ENCODE data around the gene ABHD17C.
"Not testable (repeated sequence)": the region's sequence is repeated elsewhere in the genome, so short reads cannot be mapped to it uniquely, and the experiment has no call there.

Gene ABHD17C

DNA sequence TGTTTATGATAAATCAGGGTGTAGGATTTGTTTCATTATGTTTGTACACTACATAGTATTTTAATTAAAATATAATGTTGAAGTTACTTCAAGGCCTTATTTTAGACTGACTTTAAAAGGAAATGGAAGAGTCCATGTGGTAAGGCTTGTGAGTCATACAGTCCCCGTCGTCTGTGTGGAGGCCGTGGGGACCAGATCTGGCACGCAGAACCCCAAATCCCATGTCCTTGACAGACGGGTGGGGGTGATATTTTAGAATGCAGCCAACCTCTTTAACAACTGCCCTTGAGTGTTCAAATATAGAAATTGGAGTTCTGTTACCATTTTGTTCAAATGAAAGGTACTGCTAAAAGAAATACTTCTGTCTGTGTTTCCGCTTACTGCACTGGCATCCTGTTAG, 35.8 kb downstream of the ABHD17C start:
- no peak for DNase-seq (ENCODE audit: low read depth, low spot score)

DNA sequence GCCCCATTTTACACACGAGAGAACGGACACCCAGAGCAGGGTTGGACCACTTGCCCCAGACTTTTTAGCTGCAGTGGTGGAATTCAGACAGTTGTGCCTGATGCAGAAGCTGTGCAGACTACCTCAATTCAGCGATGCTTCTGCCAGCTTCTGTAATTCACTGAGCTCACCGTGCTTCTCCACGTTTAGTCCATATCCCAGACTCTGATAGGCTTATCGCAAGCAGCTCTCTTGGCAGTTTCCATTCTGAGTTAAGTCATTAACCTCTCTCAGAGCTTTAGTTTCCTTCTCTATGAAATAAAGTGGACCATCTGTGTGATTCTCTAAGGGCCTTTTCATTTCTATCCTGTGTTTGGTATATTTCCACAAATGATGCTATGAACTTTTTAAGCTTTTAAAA, 37.1 kb downstream of the ABHD17C start:
- DNase-seq (ENCODE audit: low read depth, low spot score), result no peak

DNA sequence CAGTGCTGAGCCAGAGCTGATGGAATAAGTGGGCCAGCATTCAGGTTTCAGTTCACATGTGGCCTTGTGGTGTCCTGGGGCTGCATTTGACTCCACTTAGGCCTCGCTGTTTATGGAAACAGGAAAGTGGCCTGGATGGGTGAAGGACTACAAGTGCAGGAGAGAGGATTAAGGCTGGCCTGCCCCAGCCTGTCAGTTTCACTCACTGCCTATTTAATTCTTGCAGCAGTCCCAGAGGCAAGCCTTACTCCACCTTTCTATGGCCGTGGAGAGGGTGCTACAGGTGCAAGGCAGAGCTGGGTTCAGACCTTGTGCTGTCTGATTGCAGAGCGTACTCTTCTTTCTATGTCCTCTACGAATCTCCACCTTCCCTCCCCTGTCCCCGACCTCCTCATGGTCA, 37.7 kb downstream of the ABHD17C start:
- no peak for DNase-seq (ENCODE audit: low read depth, low spot score)

DNA sequence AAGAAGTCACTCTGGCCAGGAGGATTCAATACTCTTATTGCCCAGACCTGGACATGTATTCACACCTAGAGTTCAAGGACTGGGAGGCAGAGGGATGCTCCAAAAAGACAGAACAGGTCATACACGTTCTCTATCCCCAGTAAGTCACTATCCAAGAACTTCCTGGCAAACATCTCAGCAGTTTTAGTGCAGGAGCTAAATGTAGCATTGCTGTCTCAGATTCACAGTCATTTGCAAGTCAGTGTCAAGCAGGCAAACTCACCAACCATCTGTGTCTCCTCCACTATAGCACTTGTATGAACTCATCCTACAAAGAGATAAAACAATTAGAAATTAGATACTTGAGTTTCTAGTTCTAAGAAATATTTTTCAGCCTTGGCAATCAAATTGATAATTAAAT, 38.4 kb downstream of the ABHD17C start:
- no peak for DNase-seq (ENCODE audit: low read depth, low spot score)

DNA sequence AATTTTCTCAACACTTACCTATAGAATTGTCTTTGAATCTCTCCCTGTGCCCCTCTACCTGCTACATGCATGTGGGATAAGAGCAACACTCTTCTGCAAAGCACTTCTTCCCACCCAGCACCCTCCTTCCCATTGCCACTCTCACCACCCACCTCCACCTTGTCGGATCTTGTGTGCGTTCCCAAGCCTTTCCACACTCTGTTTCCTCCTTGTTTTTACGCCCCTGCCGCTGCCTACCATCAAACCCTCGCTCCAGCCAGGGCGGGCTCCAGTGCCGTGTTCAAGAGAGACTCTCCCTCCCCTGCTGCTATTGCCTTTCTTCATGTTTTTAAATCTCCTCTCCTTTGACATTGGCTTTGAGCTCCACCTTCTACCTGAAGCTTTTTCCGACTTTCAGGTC, 40.2 kb downstream of the ABHD17C start:
- DNase-seq (ENCODE audit: low read depth, low spot score), result no peak

DNA sequence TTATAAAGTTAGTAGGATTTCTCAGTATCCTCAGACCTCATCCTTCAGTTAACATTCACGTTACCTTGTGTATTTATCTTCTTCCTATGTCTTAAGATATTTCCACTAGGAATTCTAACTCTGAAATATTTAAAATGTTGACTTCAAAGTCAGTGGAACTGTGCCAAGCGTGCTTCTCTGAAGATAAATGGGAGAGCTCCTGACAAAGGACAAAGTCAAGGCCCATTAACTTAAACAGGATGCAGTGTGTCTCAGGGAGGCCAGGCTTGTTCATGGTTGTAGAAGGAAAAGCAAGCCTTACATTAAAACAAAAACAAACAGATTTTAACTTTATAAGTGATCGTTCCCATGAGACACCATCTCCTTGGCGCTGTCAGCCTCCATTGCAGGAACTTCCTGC, 41.5 kb downstream of the ABHD17C start:
- no peak for DNase-seq (ENCODE audit: low read depth, low spot score)

DNA sequence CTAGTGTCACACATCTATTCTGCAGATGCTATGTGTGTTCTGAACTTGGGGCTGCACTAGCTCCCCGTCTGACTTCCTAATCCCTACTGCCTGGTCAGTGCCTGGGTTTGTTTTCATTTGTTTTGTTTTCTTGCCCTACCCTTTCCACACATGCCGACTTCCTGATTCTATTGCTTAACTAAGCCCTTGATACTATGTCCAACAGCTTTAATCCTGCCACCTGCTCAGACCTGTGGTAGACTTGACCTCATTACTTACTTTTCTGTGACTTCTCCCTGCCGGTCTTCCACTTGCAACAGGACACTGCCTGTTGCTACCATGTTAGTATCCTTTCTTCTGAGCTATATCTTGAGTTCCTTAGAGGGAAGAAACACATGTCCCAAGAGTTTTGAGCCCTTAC, 44.8 kb downstream of the ABHD17C start:
- DNase-seq (ENCODE audit: low read depth, low spot score), result no peak

DNA sequence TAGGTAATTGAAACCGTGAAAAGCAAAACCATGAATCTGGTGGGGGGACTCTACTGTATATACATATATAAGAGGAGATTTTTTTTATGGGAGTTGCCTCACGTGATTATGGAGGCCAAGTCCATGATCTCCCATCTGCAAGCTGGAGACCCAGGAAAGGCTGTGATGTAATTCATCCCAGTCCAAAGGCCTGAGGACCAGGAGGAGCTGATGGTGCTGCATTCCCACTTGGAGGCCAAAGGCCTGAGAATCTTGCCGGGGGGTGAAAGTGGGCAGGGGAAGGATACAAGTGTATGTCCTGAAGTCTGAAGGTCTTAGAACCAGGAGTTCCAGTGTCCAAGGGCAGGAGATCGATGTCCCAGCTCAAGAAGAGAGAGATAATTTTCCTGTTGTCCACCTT, 47.0 kb downstream of the ABHD17C start:
- no peak for DNase-seq (ENCODE audit: low read depth, low spot score)

DNA sequence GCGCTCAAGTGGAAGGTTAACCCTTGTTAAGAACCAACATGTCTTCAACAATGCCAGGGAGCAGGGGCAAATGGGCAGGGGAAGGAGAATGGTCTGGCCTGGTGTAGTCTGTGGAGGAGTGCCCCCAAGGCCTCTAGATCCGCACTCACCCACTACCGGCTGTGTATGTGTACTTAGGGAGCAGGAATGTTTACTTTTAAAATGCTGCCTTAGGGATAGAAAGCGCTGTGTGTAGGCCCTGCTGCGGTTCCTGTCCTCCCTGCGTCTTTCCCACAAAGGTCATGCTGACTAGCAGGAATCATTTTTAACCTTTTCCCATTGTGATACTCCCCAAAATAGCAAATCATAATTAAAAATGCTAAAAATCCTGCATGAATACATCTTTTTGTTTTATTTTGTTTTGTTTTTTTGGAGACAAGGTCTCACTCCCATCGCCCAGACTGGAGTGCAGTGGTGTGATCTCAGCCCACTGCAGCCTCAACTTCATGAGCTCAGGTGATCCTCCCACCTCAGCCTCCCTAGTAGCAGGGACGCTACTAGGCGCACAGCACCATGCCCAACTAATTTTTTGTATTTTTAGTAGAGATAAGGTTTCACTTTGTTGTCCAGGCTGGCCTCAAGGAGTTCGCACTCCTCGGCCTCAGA, 48.2 kb downstream of the ABHD17C start:
- DNase-seq (ENCODE audit: low read depth, low spot score), result no peak

DNA sequence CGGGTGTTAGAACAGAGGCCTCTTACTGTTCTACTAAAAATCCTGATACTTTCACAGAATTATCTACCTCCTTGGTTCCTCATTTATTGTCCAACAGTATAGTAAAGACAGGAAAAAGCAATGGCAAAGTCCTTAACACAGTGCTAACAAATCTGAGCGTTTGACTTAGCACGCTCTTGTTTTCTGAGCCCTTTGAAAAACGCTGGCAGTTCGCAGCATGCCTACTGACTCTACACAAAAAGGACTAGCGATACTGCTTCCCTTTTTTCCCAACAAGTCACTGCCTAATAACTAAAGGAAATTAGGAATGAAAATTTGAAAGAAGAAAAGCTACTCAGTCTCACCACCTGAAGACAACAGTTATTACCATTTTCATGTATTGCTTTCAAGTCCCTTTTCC, 49.3 kb downstream of the ABHD17C start:
- no peak for DNase-seq (ENCODE audit: low read depth, low spot score)

DNA sequence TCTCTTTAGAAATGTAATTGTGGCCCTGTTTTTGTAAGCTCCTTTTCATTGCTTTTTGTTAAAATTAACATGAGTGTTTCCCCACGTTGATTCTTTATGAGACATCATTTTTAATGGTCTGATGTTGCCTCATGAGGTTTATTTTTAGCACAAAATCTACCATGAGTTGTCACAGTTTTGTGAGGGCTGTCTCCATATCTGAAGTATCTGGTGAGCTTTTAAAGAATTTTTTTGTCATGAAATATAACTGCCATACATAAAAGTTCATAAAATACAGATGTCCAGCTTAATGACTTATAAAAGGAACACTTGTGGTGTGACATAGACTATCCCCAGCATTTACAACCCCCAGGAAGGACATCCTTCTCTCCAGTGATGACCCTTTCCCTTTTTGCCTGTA, 49.7 kb downstream of the ABHD17C start:
- DNase-seq (ENCODE audit: low read depth, low spot score), result no peak

DNA sequence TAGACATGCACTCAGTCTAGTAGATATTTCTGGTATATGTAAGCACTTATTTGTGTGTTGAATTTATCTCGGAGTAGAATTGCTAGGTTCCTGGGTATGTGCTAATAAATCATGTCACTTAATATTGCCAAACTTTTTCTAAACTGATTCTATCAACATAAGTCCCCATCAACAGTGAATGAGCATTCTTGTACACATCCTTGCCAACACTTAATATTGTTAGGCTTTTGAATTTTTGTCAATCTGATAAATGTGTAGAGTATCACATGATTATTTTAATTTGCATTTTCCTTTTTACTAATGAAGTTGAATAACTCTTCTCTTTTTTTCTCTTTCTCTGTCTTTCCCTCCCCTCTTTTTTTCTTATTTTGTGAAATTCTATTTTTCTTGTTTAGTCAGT, 50.8 kb downstream of the ABHD17C start:
- no peak for DNase-seq (ENCODE audit: low read depth, low spot score)

DNA sequence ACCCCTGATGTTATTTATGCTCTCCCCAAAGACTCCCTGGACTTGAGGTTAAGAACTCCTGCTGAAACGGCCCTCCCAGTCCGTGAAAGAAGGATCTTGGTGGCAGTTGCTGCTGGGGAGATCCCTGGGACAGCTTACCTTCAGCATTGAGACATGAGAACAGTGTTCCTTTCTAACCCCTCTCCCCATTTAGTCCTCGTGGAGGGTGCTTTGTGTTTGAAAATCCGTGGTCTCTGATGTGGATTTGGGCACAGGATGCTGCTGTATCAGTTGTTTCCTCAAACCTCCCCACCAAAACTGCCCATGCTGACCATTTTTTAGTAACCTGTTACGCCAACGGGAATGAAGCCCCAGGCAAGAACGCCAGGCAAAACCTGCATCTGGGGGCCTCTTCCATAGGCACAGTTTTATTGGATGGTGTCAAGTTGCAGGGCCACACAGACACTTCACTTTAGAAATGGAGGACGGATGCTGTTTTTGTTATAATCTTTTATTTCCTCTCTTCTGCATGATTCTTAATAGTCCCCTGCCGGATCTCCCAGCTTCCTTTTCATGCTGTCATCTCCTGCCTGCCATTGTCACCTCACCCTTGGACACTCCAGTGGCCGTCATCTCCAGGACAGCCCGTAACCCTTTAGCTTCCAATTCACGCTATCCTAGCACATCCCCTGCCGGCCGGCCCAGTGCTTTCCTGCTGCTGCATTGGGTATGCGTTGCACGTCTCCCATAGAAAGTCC, 52.4 kb downstream of the ABHD17C start:
- DNase-seq (ENCODE audit: low read depth, low spot score), result no peak

DNA sequence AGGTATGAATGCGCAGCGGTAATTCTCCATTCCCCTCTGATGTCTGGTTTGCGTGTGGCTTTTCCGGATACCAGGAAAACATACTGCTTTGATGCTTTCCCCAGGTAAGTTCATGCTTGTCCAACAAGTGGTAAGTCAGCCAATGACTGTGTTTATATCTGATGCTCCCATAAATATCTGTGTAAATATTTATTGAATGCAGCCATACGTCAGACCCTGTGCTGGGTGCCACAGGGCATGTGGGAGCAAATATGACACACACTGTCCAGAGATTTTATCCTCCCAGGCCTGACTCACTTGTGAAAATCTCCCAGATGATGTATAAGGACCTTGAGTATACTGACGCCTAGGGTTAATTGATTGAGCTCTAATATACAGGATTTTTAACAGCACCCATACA, 54.5 kb downstream of the ABHD17C start:
- no peak for DNase-seq (ENCODE audit: low read depth, low spot score)

DNA sequence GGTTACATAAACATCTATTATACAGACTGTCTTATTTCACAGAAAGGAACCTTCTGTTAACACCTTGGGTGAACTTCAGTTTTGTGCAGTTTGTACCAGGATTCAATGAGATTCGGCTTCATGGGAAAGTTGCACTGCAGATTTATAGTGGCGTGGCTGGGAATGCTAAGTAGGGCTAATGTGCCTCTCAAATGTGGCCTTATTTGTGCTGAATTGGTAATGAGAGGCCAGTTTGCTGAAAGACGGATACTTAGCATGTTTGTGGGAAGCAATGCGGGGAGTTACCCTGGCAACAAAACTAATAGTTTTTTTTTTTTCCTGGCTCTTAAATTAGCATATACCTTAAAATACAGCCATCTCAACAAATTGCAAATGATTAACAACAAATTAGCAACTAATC, 55.5 kb downstream of the ABHD17C start:
- no peak for DNase-seq (ENCODE audit: low read depth, low spot score)

DNA sequence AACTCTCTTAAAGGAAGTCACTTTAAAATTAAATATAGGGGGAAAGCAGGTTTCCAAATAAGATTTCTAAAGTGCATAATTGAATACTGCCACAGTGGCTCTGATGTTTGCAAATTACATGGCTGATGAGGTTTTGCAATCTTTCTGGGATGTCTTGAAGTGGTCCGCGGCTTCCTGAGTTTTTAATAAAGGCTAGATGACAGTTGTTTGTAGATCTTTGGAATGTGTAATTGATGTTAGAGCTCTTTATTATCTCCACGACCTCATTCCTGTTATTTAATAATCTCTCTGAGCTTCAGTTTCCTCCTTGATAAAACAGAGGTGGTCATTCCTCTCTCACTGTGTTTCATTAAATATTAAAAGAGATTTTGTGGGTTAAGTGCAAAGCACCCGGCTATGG, 57.1 kb downstream of the ABHD17C start:
- DNase-seq (ENCODE audit: low read depth, low spot score), result no peak

DNA sequence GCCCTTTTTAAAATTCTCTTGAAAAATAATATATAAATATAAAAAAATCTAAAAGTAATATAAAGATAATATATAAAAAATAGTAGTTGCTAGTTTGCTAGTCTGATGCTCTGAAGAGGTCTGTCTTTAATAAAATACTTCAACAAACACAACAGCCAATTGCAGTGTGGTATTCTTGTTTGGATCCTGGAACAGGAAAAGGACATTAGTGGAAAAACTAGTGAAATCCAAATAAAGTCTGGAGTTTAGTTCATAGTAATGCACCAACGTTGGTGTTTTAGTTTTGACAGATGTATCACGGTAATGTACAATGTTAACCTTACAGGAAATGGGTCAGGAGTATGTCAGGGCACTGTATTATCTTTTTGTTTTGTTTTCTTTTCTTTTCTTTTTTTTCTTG, 58.1 kb downstream of the ABHD17C start:
- no peak for DNase-seq (ENCODE audit: low read depth, low spot score)

DNA sequence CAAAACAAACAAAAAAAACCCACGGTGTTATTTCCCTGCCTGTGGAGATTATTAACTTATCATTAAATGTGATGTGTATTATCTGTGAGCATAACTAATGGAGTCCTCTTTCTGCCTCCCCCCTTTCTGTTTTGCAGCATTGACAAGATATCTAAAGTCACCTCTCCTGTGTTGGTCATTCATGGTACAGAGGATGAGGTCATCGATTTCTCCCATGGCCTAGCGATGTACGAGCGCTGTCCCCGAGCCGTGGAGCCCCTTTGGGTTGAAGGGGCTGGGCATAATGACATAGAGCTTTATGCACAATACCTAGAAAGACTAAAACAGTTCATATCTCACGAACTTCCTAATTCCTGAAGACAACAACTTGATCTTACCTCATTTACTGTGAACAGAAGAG, 58.9 kb downstream of the ABHD17C start:
- DNase-seq (ENCODE audit: low read depth, low spot score), result no peak

DNA sequence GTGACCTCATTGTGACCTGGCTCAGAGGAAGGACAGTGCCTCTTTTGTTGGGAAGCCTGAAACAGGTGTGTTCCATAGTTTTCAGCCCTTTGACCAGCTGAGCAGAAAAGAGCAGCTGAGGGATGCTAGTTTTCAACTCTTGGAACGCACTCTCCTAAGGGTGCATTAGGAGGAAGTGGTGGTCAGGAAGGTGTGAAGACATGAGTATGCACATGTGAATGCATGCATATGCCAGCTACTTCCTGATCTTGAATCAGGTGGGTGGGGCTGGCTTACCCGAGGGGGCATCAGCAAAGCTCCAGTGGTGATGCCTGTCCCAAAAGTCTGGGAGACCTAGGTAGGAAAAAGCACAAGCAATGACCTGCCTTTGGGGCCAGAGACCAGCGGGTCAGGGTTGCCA, 60.8 kb downstream of the ABHD17C start:
- no peak for DNase-seq (ENCODE audit: low read depth, low spot score)

DNA sequence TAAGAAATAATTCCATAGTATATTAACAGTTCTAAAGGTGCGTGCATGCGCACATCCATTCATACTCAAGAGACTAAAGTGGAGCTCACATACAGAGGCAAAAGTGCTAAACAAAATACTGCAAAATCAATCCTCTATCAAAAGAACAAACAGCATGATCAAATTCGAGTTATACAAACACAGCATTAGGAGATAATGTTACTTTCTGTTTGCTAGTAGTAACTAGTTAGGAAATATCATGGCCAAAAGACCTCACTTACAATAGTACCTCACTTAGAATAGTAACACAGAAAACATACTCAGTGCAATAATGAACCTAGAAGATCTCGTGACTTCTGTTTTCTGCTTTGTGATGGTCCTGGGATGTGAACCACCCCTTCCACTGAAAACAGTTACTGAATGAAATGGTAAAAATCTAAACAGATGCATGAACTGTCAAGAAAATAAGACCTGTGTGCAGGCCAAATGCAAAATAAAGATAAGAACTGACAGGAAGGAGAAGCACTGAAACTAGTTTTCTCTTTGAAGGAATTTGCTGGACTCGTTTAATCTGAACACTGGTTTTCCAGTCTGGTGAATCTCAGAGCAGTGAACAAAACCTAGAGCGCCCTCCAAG, 63.1 kb downstream of the ABHD17C start:
- DNase-seq (ENCODE audit: low read depth, low spot score), result no peak

DNA sequence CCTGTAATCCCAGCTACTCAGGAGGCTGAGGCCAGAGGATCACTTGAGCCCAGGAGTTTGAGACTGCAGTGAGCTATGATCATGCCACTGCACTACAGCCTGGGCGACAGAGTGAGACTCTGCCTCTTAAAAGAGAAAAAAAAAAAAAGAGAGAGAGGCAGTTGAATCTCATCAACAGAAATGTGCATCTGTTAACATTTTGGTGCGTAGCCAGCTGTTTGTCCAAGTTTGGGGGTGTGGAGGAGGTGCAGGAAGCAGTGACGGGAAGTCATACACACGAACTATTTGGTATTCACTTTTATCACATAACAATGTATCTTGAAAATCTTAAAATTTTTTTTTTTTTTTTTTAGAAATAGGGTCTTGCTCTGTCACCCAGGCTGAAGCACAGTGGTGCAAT, 65.8 kb downstream of the ABHD17C start:
- no peak for DNase-seq (ENCODE audit: low read depth, low spot score)

DNA sequence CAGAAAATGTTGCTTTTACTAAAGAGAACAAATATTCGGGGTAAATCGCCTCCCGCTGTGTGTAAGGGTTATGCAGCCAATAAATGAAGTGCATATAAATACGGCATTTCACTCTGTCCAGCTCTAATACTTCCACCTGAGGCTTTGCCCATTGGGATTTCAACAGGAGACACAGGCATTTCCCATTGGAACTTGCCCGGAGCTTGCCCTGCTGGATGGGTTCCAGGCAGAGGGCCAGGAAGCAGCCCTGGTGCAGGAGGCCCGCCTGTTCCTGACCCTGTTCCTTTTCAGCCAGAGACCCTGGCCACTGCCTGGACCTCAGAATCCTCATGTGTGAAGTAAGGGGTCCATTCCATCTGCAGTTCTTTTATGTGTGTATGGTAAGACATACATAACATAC, 66.6 kb downstream of the ABHD17C start:
- DNase-seq (ENCODE audit: low read depth, low spot score), result no peak

DNA sequence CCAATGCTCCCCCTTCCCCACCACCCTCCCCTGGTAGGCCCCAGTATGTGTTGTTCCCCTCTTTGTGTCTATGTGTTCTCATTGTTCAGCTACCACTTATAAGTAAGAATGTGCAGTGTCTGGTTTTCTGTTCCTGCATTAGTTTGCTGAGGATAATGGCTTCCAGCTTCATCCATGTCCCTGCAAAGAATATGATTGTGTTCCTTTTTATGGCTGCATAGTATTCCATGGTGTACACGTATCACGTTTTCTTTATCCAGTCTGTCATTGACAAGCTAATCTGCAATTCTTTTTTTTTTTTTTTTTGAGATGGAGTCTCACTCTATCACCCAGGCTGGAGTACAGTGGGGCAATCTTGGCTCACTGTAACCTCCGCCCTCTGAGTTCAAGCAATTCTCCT, 68.1 kb downstream of the ABHD17C start:
- not testable (repeated sequence) for DNase-seq (ENCODE audit: low read depth, low spot score)

All from iPS DF 19.7 (cell line).